ENCODE measurements around the gene ELMO1. TPM values are rescaled to one million over a fixed set of nuclear protein-coding genes. Genes with fewer than 3 reads are reported as not detected.

The ELMO1 gene
- total and polyA plus RNA-seq, 8 donors: 3.0 to 20.6 (median 6.6) TPM

GRCh38 chr7:37342688-37343471 is 105.8 kb downstream of the ELMO1 start:
- peak overlapping the region in 1 of 4 donors; percentile 27 for H3K27ac ChIP-seq
- peak in 1 of 6 donors; percentile 20 for DNase-seq
- H3K9me3 ChIP-seq: no peaks in the 10 kb centered on the region
- 55 to 69% methylated on average over 16 of the region's 16 CpGs for WGBS, 2 donors
- intact Hi-C loops (cut with DNase I): no loop called here
- FAIRE-seq: no peak
- H3K36me3 ChIP-seq: no peaks in the 10 kb centered on the region
- no peaks in the 10 kb centered on the region for H3K27me3 ChIP-seq
- H3K4me1 ChIP-seq: no peaks in the 10 kb centered on the region
- ATAC-seq: peak in 2 of 4 donors; percentile 60 to 74
- TF ChIP-seq, protein P1, sequence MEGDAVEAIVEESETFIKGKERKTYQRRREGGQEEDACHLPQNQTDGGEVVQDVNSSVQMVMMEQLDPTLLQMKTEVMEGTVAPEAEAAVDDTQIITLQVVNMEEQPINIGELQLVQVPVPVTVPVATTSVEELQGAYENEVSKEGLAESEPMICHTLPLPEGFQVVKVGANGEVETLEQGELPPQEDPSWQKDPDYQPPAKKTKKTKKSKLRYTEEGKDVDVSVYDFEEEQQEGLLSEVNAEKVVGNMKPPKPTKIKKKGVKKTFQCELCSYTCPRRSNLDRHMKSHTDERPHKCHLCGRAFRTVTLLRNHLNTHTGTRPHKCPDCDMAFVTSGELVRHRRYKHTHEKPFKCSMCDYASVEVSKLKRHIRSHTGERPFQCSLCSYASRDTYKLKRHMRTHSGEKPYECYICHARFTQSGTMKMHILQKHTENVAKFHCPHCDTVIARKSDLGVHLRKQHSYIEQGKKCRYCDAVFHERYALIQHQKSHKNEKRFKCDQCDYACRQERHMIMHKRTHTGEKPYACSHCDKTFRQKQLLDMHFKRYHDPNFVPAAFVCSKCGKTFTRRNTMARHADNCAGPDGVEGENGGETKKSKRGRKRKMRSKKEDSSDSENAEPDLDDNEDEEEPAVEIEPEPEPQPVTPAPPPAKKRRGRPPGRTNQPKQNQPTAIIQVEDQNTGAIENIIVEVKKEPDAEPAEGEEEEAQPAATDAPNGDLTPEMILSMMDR (IDR thresholded peaks at IDR 0.05): no peak
- no peak overlapping the region for H3K4me3 ChIP-seq

- intact Hi-C loops (cut with DNase I): no loop called here
- ATAC-seq (no peak), DNase-seq (no peak), FAIRE-seq (no peak)
- Histone ChIP-seq H3K9me3 (no peaks in the 10 kb centered on the region), H3K27ac (no peak overlapping the region), H3K4me3 (no peak overlapping the region), H3K4me1 (no peaks in the 10 kb centered on the region), H3K27me3 (no peaks in the 10 kb centered on the region), H3K36me3 (no peaks in the 10 kb centered on the region)
- TF ChIP-seq, protein P1 (IDR thresholded peaks at IDR 0.05): no peak
- 77 to 89% methylated on average over 8 of the region's 8 CpGs for WGBS, 2 donors
These were observed 106.4 kb downstream of the ELMO1 start for GRCh38 chr7:37342176-37342687.

DNA sequence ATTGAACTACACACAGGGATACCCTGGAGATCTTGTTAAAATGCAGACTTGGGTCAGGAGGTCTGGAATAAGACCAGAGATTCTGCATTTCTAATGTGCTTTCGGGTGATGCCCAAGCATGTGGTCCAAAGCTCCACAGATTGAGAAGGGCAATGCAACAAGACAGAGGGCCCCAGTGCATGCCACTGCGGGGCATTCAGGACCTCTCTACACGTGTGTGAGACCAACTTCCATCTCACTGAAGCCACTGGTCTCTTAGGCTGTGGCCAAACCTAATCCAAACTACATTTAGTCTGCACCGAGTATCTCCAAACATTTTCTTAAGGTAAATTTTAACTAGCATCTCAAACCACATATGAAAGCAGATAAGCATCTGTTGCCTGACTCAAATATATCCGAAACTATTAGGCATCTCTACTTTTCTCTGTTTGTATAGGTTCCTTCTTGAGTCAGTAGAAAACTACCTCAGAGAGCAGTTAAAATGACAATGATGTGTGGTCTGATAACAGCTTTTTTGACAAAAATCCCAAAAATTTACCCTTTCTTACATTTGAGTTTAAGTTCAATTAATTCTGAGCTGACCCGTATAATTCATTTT is 107.5 kb downstream of the ELMO1 start:
- Histone ChIP-seq H3K4me3 (no peak overlapping the region), H3K27ac (no peak overlapping the region), H3K4me1 (no peaks in the 10 kb centered on the region), H3K36me3 (no peaks in the 10 kb centered on the region), H3K9me3 (no peaks in the 10 kb centered on the region), H3K27me3 (no peaks in the 10 kb centered on the region)
- FAIRE-seq (no peak), ATAC-seq (no peak), DNase-seq (no peak)
- WGBS, 2 donors: 60 to 64% methylated on average over 6 of the region's 6 CpGs
- intact Hi-C loops (cut with DNase I): no loop called here
- TF ChIP-seq, protein P1 (IDR thresholded peaks at IDR 0.05): no peak

- no peak for ATAC-seq
- Histone ChIP-seq H3K4me1 (no peaks in the 10 kb centered on the region), H3K27ac (no peak overlapping the region), H3K36me3 (no peaks in the 10 kb centered on the region), H3K4me3 (no peak overlapping the region), H3K9me3 (no peaks in the 10 kb centered on the region), H3K27me3 (no peaks in the 10 kb centered on the region)
- DNase-seq: no peak
- TF ChIP-seq, protein P1 (IDR thresholded peaks at IDR 0.05): no peak
- no peak for FAIRE-seq
- WGBS, 2 donors: 57 to 71% methylated on average over 1 of the region's 1 CpG
- intact Hi-C loops (cut with DNase I): no loop called here
These were observed 109.7 kb downstream of the ELMO1 start for GRCh38 chr7:37338966-37339365.

DNA sequence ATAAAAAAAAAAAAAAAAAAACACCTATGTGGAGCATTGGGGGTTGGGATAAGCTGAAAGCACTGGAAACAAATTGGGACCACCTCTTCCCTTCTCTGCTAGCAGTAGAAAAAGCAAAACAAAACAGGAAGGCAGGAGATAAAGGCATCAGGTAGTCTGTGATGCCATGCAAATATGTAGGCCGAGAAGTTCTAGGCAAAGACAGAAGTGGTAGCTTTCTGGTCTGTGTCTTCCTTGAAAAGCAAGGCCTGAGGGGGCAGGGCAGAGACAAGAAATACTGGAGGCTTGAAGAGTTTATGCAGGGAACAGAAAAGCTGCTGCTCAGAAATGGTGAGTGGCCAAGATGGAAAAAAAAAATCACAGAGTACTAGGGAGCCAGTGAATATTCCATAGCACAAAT is 111.1 kb downstream of the ELMO1 start:
- ATAC-seq (peak in 1 of 4 donors; percentile 25), DNase-seq (no peak), FAIRE-seq (no peak)
- H3K4me3 ChIP-seq: no peak overlapping the region
- H3K4me1 ChIP-seq: no peaks in the 10 kb centered on the region
- intact Hi-C loops (cut with DNase I): no loop called here
- no peaks in the 10 kb centered on the region for H3K27me3 ChIP-seq
- 86 to 88% methylated on average over 1 of the region's 1 CpG for WGBS, 2 donors
- no peaks in the 10 kb centered on the region for H3K36me3 ChIP-seq
- no peaks in the 10 kb centered on the region for H3K9me3 ChIP-seq
- TF ChIP-seq, protein P1 (IDR thresholded peaks at IDR 0.05): no peak
- no peak overlapping the region for H3K27ac ChIP-seq

All from pancreas (tissue), 10 donors.